ENCODE results near the gene HSD17B12. TPM values are rescaled to one million over a fixed set of nuclear protein-coding genes. Genes with fewer than 3 reads are reported as not detected.

HSD17B12 gene
- total and polyA plus RNA-seq, 2 of the 4 experiments (the other 2 are of a cell fraction): 38.0 to 44.6 TPM

GRCh38 chr11:43899094-43899493 lies 218.6 kb downstream of the HSD17B12 start:
- intact Hi-C loops (cut with micrococcal nuclease): no loop called here
- Histone ChIP-seq H3K9ac (ENCODE audit: low read depth, low read length) (no peak overlapping the region), H3K9me1 (ENCODE audit: insufficient read depth, low read length) (no peaks in the 10 kb centered on the region), H2AK5ac (ENCODE audit: low read depth, low read length) (no peak overlapping the region), H3K79me1 (ENCODE audit: low read depth in 1 of 2, low read length in 2 of 2) (no peaks in the 10 kb centered on the region; a peak in 2 of 4 replicates), H3K27ac (ENCODE audit: insufficient read depth, low read length) (no peak overlapping the region), H4K20me1 (ENCODE audit: insufficient read depth, low read length) (no peaks in the 10 kb centered on the region), H2AFZ (replicated peaks; ENCODE audit: low read length, poor library complexity) (no peak overlapping the region), H3K18ac (ENCODE audit: low read depth, low read length) (no peak overlapping the region), H2BK120ac (ENCODE audit: low read depth, low read length) (no peak overlapping the region), H3K4me2 (ENCODE audit: low read depth, low read length) (no peak overlapping the region), H2BK15ac (ENCODE audit: low read depth, low read length) (no peak overlapping the region), H4K8ac (ENCODE audit: low read depth in 2 of 2, low read length in 2 of 2) (no peak overlapping the region), H2BK20ac (ENCODE audit: low read depth, low read length) (no peak overlapping the region), H3K56ac (ENCODE audit: extremely low read depth, insufficient read depth, low read length) (no peak overlapping the region), H3K27me3 (ENCODE audit: control insufficient read depth, insufficient read depth, low read length) (no peaks in the 10 kb centered on the region), H2AK9ac (replicated peaks; ENCODE audit: low read depth, low read length, poor library complexity) (no peak overlapping the region), H4K91ac (ENCODE audit: insufficient read depth, low read depth, low read length) (no peak overlapping the region), H3K36me3 (ENCODE audit: control insufficient read depth, insufficient read depth, low read length) (peaks cover 38% of the 10 kb centered on the region), H3K9me3 (ENCODE audit: control insufficient read depth, insufficient read depth, low read length) (no peaks in the 10 kb centered on the region), H2BK5ac (ENCODE audit: low read depth, low read length, poor library complexity, severe bottlenecking) (no peak overlapping the region), H3K14ac (replicated peaks; ENCODE audit: low read depth, low read length) (no peak overlapping the region), H3K4ac (ENCODE audit: low read depth, low read length) (no peak overlapping the region), H3K4me1 (ENCODE audit: control insufficient read depth, insufficient read depth, low read length) (no peaks in the 10 kb centered on the region), H3K4me3 (ENCODE audit: insufficient read depth, low read depth, low read length) (no peak overlapping the region), H3K23ac (ENCODE audit: low read depth, low read length) (no peak overlapping the region), H4K5ac (ENCODE audit: low read depth, low read length) (no peak overlapping the region)
- no TSS peak for BruUV-seq (replicated peaks)
- TF ChIP-seq MXI1 (IDR thresholded peaks at IDR 0.05; ENCODE audit: borderline replicate concordance, low read depth, low read length): no peak
- no peak for TF ChIP-seq BHLHE40 (IDR thresholded peaks at IDR 0.05; ENCODE audit: low read depth, low read length)
- TF ChIP-seq ELK1 (IDR thresholded peaks at IDR 0.05; ENCODE audit: borderline replicate concordance, low read depth, low read length): no peak
- no peak for TF ChIP-seq RCOR1 (IDR thresholded peaks at IDR 0.05; ENCODE audit: insufficient replicate concordance, low read length)
- TF ChIP-seq FOS (IDR thresholded peaks at IDR 0.05; ENCODE audit: low read depth, low read length): no peak
- TF ChIP-seq, protein P1, sequence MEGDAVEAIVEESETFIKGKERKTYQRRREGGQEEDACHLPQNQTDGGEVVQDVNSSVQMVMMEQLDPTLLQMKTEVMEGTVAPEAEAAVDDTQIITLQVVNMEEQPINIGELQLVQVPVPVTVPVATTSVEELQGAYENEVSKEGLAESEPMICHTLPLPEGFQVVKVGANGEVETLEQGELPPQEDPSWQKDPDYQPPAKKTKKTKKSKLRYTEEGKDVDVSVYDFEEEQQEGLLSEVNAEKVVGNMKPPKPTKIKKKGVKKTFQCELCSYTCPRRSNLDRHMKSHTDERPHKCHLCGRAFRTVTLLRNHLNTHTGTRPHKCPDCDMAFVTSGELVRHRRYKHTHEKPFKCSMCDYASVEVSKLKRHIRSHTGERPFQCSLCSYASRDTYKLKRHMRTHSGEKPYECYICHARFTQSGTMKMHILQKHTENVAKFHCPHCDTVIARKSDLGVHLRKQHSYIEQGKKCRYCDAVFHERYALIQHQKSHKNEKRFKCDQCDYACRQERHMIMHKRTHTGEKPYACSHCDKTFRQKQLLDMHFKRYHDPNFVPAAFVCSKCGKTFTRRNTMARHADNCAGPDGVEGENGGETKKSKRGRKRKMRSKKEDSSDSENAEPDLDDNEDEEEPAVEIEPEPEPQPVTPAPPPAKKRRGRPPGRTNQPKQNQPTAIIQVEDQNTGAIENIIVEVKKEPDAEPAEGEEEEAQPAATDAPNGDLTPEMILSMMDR (conservative IDR thresholded peaks at IDR 0.05; ENCODE audit: low read depth, low read length): no peak
- in situ Hi-C loops (cut with MboI; ENCODE audit: low sequenced_read_pairs): no loop called here
- ATAC-seq (ENCODE audit: low read depth) (no peak), DNase-seq (no peak)
- dilution Hi-C loops (cut with HindIII; ENCODE audit: low sequenced_read_pairs, unreplicated experiment): no loop called here
- POLR2A ChIA-PET (ENCODE audit: unreplicated experiment): no interaction called here
- WGBS, 2 experiments (ENCODE audit: extremely low coverage in 2 of 2, insufficient read length in 1 of 2): 77% methylated on average over 8 of the region's 13 CpGs; no CpG with 5 or more reads in 1 of the 2 experiments
- CTCF ChIA-PET: no interaction called here

Measured in IMR-90 (cell line).